ENCODE results near the gene KCNV2.

Gene KCNV2

GRCh38 chr9:2677915-2678889, 39.1 kb upstream of the KCNV2 start:
- peaks cover 10% of the 10 kb centered on the region for H3K4me1 ChIP-seq
- H3K4me3 ChIP-seq (ENCODE audit: low read depth, low read length), result no peak overlapping the region
- no peaks in the 10 kb centered on the region for H3K36me3 ChIP-seq
- TF ChIP-seq CTCF (IDR thresholded peaks at IDR 0.05; ENCODE audit: low read depth, low read length), result no peak
- DNase-seq, result no peak
- H3K27me3 ChIP-seq, result no peaks in the 10 kb centered on the region
- no peaks in the 10 kb centered on the region for H3K9me3 ChIP-seq

GRCh38 chr9:2679011-2679410, 38.3 kb upstream of the KCNV2 start:
- Histone ChIP-seq H3K4me3 (ENCODE audit: low read depth, low read length) (no peak overlapping the region), H3K36me3 (no peaks in the 10 kb centered on the region), H3K9me3 (no peaks in the 10 kb centered on the region), H3K4me1 (peaks cover 10% of the 10 kb centered on the region), H3K27me3 (no peaks in the 10 kb centered on the region)
- no peak for DNase-seq
- no peak for TF ChIP-seq CTCF (IDR thresholded peaks at IDR 0.05; ENCODE audit: low read depth, low read length)

GRCh38 chr9:2681981-2682380, 35.3 kb upstream of the KCNV2 start:
- H3K36me3 ChIP-seq, result no peaks in the 10 kb centered on the region
- H3K4me1 ChIP-seq, result no peaks in the 10 kb centered on the region
- no peak for TF ChIP-seq CTCF (IDR thresholded peaks at IDR 0.05; ENCODE audit: low read depth, low read length)
- no peaks in the 10 kb centered on the region for H3K27me3 ChIP-seq
- no peaks in the 10 kb centered on the region for H3K9me3 ChIP-seq
- DNase-seq, result no peak
- H3K4me3 ChIP-seq (ENCODE audit: low read depth, low read length), result no peak overlapping the region

- Histone ChIP-seq H3K9me3 (no peaks in the 10 kb centered on the region), H3K27me3 (no peaks in the 10 kb centered on the region), H3K4me3 (ENCODE audit: low read depth, low read length) (no peak overlapping the region), H3K36me3 (no peaks in the 10 kb centered on the region; the same call in 1 of the 2 replicates), H3K4me1 (no peaks in the 10 kb centered on the region)
- TF ChIP-seq CTCF (IDR thresholded peaks at IDR 0.05; ENCODE audit: low read depth, low read length), result no peak
- DNase-seq, result no peak
These were observed 30.4 kb upstream of the KCNV2 start for GRCh38 chr9:2686911-2687310.

DNA sequence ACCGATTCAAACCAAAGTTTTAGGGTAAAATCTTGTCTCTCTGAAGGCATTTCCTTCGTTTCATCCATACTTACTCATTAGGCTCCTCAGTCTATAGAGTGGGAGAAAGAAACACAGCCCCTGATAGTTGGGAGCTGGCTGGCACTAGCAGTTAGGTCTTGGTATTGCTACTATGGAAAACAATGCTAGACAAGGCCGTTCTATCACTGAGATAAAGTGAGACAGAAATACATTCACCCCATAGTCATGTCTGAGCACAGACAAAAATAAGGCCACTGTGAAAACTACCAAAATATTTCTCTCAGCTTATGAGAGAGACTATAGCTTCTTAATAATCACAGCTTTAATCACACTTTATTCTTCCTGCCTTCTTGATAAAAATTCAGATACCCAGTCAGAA, 28.7 kb upstream of the KCNV2 start:
- no peaks in the 10 kb centered on the region for H3K4me1 ChIP-seq
- H3K36me3 ChIP-seq, result no peaks in the 10 kb centered on the region; the same call in 1 of the 2 replicates
- no peaks in the 10 kb centered on the region for H3K27me3 ChIP-seq
- H3K9me3 ChIP-seq, result no peaks in the 10 kb centered on the region
- no peak for DNase-seq
- no peak overlapping the region for H3K4me3 ChIP-seq (ENCODE audit: low read depth, low read length)
- no peak for TF ChIP-seq CTCF (IDR thresholded peaks at IDR 0.05; ENCODE audit: low read depth, low read length)

GRCh38 chr9:2691212-2691611, 26.1 kb upstream of the KCNV2 start:
- H3K4me1 ChIP-seq, result peaks cover 5% of the 10 kb centered on the region
- no peak for DNase-seq
- H3K9me3 ChIP-seq, result no peaks in the 10 kb centered on the region
- no peaks in the 10 kb centered on the region for H3K27me3 ChIP-seq
- TF ChIP-seq CTCF (IDR thresholded peaks at IDR 0.05; ENCODE audit: low read depth, low read length), result no peak
- H3K4me3 ChIP-seq (ENCODE audit: low read depth, low read length), result no peak overlapping the region
- H3K36me3 ChIP-seq, result no peaks in the 10 kb centered on the region; the same call in 1 of the 2 replicates
